Caco-2 (cell line): ENCODE measurements around the gene SMYD3. TPM values are rescaled to one million over a fixed set of nuclear protein-coding genes. Genes with fewer than 3 reads are reported as not detected.
A peak's percentile ranks its signal among the peaks of the same experiment; 100 is the strongest.

ENCODE experiments used
- BruUV-seq: library from RNA; stranded (reverse); fragments of 400-500 nt; replicated peaks from 2 replicates; lab custom pipeline; 2021; lab: Mats Ljungman, UMichigan
- CTCF ChIA-PET: fragments of 300-600 bp; sonication (Branson Sonifier 250); formaldehyde crosslinking; loops from one replicate; lab custom pipeline; 2022; ENCODE audit warnings: antibody characterized with exemption; lab: Charles Lee
- POLR2A ChIA-PET: fragments of 300-600 bp; sonication (Branson Sonifier 250); formaldehyde crosslinking; loops from one replicate; lab custom pipeline; 2022; ENCODE audit warnings: antibody characterized with exemption; lab: Charles Lee
- DNase-seq, 2 experiments: peaks; one replicate each; pipeline versions ENCODE4 v3.0.0 to v3.0.0-alpha.2; 2020 to 2022
- H3K27me3 ChIP-seq: replicated peaks from 2 replicates; pipeline ENCODE4 v1.6.0; 2011; ENCODE audit warnings: low read length; ENCODE audit not compliant: control insufficient read depth, insufficient read depth
- H3K36me3 ChIP-seq: 2 replicates; pipeline ENCODE4 v1.5.1; 2011; ENCODE audit warnings: low read length; ENCODE audit not compliant: control insufficient read depth, insufficient read depth
- H3K4me1 ChIP-seq: fragments of 250-450 bp; sonication (Bioruptor Pico); 2 replicates; pipeline ENCODE4 v1.5.1; 2020; ENCODE audit warnings: mild to moderate bottlenecking
- H3K4me3 ChIP-seq: 2 replicates; pipeline ENCODE4 v1.5.1; 2011; ENCODE audit warnings: low read depth, mild to moderate bottlenecking, control low read depth, low read length
- H3K9me3 ChIP-seq: fragments of 250-450 bp; sonication (Bioruptor Pico); 2 replicates; pipeline ENCODE4 v1.5.1; 2020; ENCODE audit warnings: mild to moderate bottlenecking, moderate library complexity
- H3K27ac Mint-ChIP-seq: one replicate; pipeline ENCODE4 v1.8.0; 2022; ENCODE audit warnings: mixed read lengths; ENCODE audit not compliant: unreplicated experiment
- H3K27me3 Mint-ChIP-seq: one replicate; pipeline ENCODE4 v1.8.0; 2022; ENCODE audit warnings: mixed read lengths; ENCODE audit not compliant: insufficient read depth, unreplicated experiment
- H3K36me3 Mint-ChIP-seq: one replicate; pipeline ENCODE4 v1.8.0; 2022; ENCODE audit warnings: mild to moderate bottlenecking, mixed read lengths; ENCODE audit not compliant: insufficient read depth, unreplicated experiment
- H3K4me1 Mint-ChIP-seq: one replicate; pipeline ENCODE4 v1.8.0; 2022; ENCODE audit warnings: low read depth, mixed read lengths; ENCODE audit not compliant: unreplicated experiment
- H3K4me3 Mint-ChIP-seq: one replicate; pipeline ENCODE4 v1.8.0; 2022; ENCODE audit warnings: mild to moderate bottlenecking, moderate library complexity, mixed read lengths; ENCODE audit not compliant: unreplicated experiment
- H3K9me3 Mint-ChIP-seq: one replicate; pipeline ENCODE4 v1.8.0; 2022; ENCODE audit warnings: mixed read lengths; ENCODE audit not compliant: unreplicated experiment
- intact Hi-C: fragments of 100-400 bp; cut with micrococcal nuclease; formaldehyde crosslinking; loops from one replicate; pipeline ENCODE4 v1.10.0; 2022; ENCODE audit not compliant: unreplicated experiment
- total RNA-seq: library from RNA; stranded (reverse); gene quantifications from 2 replicates; pipeline ENCODE4 v1.2.3, GENCODE V29; 2022
- TF ChIP-seq, protein P1 (sequence below), 2 experiments: fragments of 200-600 bp in 1 of 2; IDR thresholded peaks; 1 replicate in 1 of 2; 2 replicates in 1 of 2; pipeline versions ENCODE4 v1.5.1 to v1.8.0; 2011 to 2022; ENCODE audit warnings: antibody characterized with exemption in 1 of 2, control low read depth in 1 of 2, inconsistent platforms in 1 of 2, low read depth in 1 of 2, low read length in 1 of 2, mild to moderate bottlenecking in 1 of 2, moderate library complexity in 1 of 2; ENCODE audit not compliant: insufficient read depth in 1 of 2, severe bottlenecking in 1 of 2, unreplicated experiment in 1 of 2

The SMYD3 gene
- total RNA-seq, 1 experiment from 2014 or later: 33.0 TPM

DNA sequence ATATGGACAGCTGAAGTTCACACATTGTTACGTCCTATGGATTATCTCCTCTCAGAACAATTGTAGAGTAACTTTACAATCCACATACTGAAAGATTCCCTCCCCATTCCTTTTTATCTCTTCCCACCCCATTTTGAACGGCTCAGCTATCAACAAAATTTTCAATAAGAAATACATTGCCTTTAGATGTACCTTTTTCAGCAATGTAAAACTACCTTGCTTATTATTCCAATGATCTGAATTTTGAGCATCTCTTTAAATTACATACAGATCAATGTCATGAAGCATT lies 503.7 kb downstream of the SMYD3 start:
- CTCF ChIA-PET: interaction anchor here (1.0 to 2.1 kb wide), 4 partner anchors 115 to 850 kb away, joined by 3 to 12 read pairs (median 6); no protein-coding TSS in a partner anchor
- Mint-ChIP-seq H3K36me3 (no peaks in the 10 kb centered on the region), H3K4me3 (no peak overlapping the region), H3K27me3 (no peaks in the 10 kb centered on the region), H3K9me3 (no peaks in the 10 kb centered on the region), H3K27ac (no peak overlapping the region), H3K4me1 (peaks cover 22% of the 10 kb centered on the region)
- POLR2A ChIA-PET: no interaction called here
- H3K4me3 ChIP-seq: no peak overlapping the region
- BruUV-seq: no TSS peak
- TF ChIP-seq, protein P1, sequence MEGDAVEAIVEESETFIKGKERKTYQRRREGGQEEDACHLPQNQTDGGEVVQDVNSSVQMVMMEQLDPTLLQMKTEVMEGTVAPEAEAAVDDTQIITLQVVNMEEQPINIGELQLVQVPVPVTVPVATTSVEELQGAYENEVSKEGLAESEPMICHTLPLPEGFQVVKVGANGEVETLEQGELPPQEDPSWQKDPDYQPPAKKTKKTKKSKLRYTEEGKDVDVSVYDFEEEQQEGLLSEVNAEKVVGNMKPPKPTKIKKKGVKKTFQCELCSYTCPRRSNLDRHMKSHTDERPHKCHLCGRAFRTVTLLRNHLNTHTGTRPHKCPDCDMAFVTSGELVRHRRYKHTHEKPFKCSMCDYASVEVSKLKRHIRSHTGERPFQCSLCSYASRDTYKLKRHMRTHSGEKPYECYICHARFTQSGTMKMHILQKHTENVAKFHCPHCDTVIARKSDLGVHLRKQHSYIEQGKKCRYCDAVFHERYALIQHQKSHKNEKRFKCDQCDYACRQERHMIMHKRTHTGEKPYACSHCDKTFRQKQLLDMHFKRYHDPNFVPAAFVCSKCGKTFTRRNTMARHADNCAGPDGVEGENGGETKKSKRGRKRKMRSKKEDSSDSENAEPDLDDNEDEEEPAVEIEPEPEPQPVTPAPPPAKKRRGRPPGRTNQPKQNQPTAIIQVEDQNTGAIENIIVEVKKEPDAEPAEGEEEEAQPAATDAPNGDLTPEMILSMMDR (IDR thresholded peaks at IDR 0.05; ENCODE audit: insufficient read depth in 1 of 2, low read depth in 1 of 2, low read length in 1 of 2, severe bottlenecking in 1 of 2, unreplicated experiment in 1 of 2): no peak
- peaks cover 8% of the 10 kb centered on the region for H3K4me1 ChIP-seq
- H3K36me3 ChIP-seq: no peaks in the 10 kb centered on the region; the same call in 1 of the 2 replicates
- intact Hi-C loops: loop anchor here (1.0 to 10.0 kb wide), 8 partner anchors 115 to 850 kb away; no protein-coding TSS in a partner anchor
- no peak for DNase-seq
- no peaks in the 10 kb centered on the region for H3K27me3 ChIP-seq
- no peaks in the 10 kb centered on the region for H3K9me3 ChIP-seq

DNA sequence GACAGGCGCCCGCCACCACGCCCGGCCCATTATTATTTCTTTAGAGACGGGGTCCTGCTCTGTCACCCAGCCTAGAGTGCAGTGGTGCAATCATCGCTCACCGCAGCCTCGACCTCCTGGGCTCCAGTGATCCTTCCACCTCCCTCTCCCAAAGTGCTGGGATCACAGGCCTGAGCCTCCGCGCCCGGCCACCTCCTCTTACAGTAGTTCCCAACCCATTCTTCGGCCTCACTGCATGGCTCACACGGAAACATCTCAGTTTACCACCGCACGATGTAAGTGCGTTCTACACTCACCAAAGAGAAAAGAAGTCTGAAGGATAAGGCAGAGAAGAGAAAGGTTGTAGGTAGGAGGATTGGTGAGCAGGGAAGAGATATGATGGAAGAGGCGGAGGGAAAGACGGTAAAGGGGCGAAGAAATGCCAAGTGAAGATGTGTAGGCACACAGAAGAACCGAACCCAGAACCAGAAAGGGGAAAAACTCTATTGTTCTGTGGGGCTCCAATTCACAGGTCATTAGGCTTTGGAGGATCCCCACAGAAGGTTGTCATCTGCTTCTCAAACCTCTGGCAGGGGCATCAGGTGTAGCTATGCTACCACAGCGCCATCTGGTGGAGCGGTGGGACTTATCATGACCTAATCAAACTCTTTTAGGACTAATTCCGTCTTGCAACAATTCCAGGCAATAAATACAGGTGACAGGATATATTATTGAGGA lies 504.2 kb downstream of the SMYD3 start:
- no peaks in the 10 kb centered on the region for H3K27me3 ChIP-seq
- peaks cover 22% of the 10 kb centered on the region for H3K4me1 Mint-ChIP-seq
- POLR2A ChIA-PET: no interaction called here
- H3K4me3 Mint-ChIP-seq: no peak overlapping the region
- H3K4me3 ChIP-seq: no peak overlapping the region
- intact Hi-C loops: loop anchor here (1.0 to 10.0 kb wide), 8 partner anchors 114 to 850 kb away; no protein-coding TSS in a partner anchor
- no peaks in the 10 kb centered on the region for H3K9me3 Mint-ChIP-seq
- no peaks in the 10 kb centered on the region for H3K36me3 Mint-ChIP-seq
- peaks cover 8% of the 10 kb centered on the region for H3K4me1 ChIP-seq
- no peaks in the 10 kb centered on the region; the same call in 1 of the 2 replicates for H3K36me3 ChIP-seq
- no TSS peak for BruUV-seq
- CTCF ChIA-PET: interaction anchor here (1.0 to 2.1 kb wide), 4 partner anchors 114 to 850 kb away, joined by 3 to 12 read pairs (median 6); no protein-coding TSS in a partner anchor
- no peak overlapping the region for H3K27ac Mint-ChIP-seq
- no peaks in the 10 kb centered on the region for H3K9me3 ChIP-seq
- TF ChIP-seq, protein P1 (IDR thresholded peaks at IDR 0.05; ENCODE audit: insufficient read depth in 1 of 2, low read depth in 1 of 2, low read length in 1 of 2, severe bottlenecking in 1 of 2, unreplicated experiment in 1 of 2): peak; percentile 86 to 91
- H3K27me3 Mint-ChIP-seq: no peaks in the 10 kb centered on the region
- DNase-seq: peak; percentile 81 to 86

DNA sequence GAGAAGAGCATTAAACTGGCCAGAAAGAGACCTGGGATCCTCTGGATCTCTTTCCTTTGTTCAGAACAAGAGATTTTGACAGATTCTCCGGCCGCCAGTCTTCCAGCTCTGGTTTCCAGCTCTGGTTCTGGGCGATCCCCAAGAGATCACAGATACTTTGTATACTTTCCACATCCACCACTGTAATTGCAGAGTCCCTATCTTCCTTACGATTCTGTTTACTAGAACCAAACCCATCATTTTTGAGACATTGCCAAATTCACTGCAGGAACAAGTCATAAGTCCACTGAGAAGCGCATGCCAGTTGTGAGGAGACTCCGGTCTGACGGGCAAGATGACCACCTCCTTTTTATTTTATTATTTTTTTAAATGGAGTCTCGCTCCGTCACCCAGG lies 505.2 kb downstream of the SMYD3 start:
- Histone ChIP-seq H3K27me3 (no peaks in the 10 kb centered on the region), H3K4me3 (no peak overlapping the region), H3K9me3 (no peaks in the 10 kb centered on the region), H3K36me3 (no peaks in the 10 kb centered on the region), H3K4me1 (peaks cover 8% of the 10 kb centered on the region)
- no peak overlapping the region for H3K27ac Mint-ChIP-seq
- no peaks in the 10 kb centered on the region for H3K27me3 Mint-ChIP-seq
- H3K4me1 Mint-ChIP-seq: peaks cover 22% of the 10 kb centered on the region
- no peak overlapping the region for H3K4me3 Mint-ChIP-seq
- no TSS peak for BruUV-seq
- intact Hi-C loops: loop anchor here (2.0 to 10.0 kb wide), 4 partner anchors 113 to 487 kb away; no protein-coding TSS in a partner anchor
- ChIA-PET POLR2A (no interaction called here), CTCF (interaction anchor here (0.9 to 1.2 kb wide), 3 partner anchors 113 to 849 kb away, joined by 3 to 6 read pairs (median 4); no protein-coding TSS in a partner anchor)
- TF ChIP-seq, protein P1 (IDR thresholded peaks at IDR 0.05; ENCODE audit: insufficient read depth in 1 of 2, low read depth in 1 of 2, low read length in 1 of 2, severe bottlenecking in 1 of 2, unreplicated experiment in 1 of 2): no peak
- DNase-seq: no peak
- no peaks in the 10 kb centered on the region for H3K36me3 Mint-ChIP-seq
- H3K9me3 Mint-ChIP-seq: no peaks in the 10 kb centered on the region
